ENCODE measurements around the gene PCCA. TPM values are rescaled to one million over a fixed set of nuclear protein-coding genes. Genes with fewer than 3 reads are reported as not detected.

The PCCA gene, protein sequence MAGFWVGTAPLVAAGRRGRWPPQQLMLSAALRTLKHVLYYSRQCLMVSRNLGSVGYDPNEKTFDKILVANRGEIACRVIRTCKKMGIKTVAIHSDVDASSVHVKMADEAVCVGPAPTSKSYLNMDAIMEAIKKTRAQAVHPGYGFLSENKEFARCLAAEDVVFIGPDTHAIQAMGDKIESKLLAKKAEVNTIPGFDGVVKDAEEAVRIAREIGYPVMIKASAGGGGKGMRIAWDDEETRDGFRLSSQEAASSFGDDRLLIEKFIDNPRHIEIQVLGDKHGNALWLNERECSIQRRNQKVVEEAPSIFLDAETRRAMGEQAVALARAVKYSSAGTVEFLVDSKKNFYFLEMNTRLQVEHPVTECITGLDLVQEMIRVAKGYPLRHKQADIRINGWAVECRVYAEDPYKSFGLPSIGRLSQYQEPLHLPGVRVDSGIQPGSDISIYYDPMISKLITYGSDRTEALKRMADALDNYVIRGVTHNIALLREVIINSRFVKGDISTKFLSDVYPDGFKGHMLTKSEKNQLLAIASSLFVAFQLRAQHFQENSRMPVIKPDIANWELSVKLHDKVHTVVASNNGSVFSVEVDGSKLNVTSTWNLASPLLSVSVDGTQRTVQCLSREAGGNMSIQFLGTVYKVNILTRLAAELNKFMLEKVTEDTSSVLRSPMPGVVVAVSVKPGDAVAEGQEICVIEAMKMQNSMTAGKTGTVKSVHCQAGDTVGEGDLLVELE
- polyA plus RNA-seq (2013) = 16.3 and 17.5 TPM in 2 replicates

DNA sequence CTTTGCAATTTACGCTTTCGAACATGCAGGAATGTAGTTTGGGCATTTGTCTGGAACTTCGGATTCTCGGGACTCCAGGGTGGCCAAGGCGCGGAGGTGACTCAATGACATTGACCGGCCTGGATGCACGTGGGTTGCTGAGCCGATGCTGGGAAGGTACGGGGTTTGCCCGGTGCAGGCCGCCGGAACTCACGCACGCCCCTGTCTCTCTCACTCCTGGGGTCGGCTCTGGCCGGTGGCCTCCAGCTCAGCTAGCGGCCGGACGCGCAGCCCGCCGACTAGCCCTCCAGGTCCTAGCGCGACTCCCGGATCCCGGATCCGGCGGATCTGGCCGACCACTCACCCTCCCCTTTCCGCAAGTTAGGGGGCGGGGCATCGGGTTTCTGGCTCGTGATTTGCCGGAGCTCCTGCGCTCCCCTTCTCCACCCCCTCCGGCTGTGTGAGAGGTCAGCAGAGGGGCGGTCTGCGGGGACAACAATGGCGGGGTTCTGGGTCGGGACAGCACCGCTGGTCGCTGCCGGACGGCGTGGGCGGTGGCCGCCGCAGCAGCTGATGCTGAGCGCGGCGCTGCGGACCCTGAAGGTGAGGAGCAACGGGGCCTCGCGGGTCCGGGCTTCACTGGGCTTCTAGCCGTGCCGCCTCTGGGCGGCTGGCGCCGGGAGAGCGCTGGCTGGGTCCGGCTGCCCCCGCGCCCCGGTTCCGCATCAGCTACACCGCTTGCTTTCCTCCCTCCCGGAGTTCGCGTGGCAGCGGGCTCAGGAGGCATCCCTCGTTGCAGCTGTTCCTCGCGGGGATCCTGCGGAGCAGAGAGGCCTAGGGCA is at the start of gene PCCA:
TSS of gene PCCA (plus strand) at position 450 of the 821 bp plus-strand sequence. CDS start at position 478, 28 bp downstream.
- Histone ChIP-seq H3K4me1 (ENCODE audit: control insufficient read depth in 1 of 2, insufficient read depth in 2 of 2, low read length in 2 of 2) (peaks cover 10 to 11% of the 10 kb centered on the region in 2 experiments), H3K4me2 (ENCODE audit: low read length) (peak within 1 kb of the TSS; percentile 86), H3K79me1 (ENCODE audit: low read length) (peaks cover 11% of the 10 kb centered on the region), H3K18ac (ENCODE audit: low read length) (peak within 1 kb of the TSS; percentile 95), H3K23ac (ENCODE audit: low read length) (no peak within 1 kb of the TSS), H4K8ac (ENCODE audit: low read depth, low read length) (peak within 1 kb of the TSS; percentile 92), H3K27ac (ENCODE audit: low read depth, low read length) (peak within 1 kb of the TSS; percentile 26), H3K79me2 (ENCODE audit: control insufficient read depth, insufficient read depth, low read length, poor library complexity) (peaks cover 4% of the 10 kb centered on the region), H3K36me3 (ENCODE audit: control insufficient read depth in 1 of 2, insufficient read depth in 2 of 2, low read length in 2 of 2) (peaks cover 0 to 2% of the 10 kb centered on the region in 2 experiments), H3K14ac (ENCODE audit: low read length) (peak within 1 kb of the TSS; percentile 91), H2BK5ac (ENCODE audit: low read depth, low read length, poor library complexity) (peak within 1 kb of the TSS; percentile 65), H4K12ac (ENCODE audit: low read depth, low read length) (peak within 1 kb of the TSS; percentile 78), H2BK12ac (ENCODE audit: low read length) (peak within 1 kb of the TSS; percentile 5), H2AFZ (ENCODE audit: insufficient read depth, low read length, poor library complexity) (peak within 1 kb of the TSS; percentile 94), H3K4me3 (ENCODE audit: low read depth, low read length) (peak within 1 kb of the TSS; percentile 98), H2AK5ac (ENCODE audit: low read length) (peak within 1 kb of the TSS; percentile 74), H3K9ac (ENCODE audit: low read length) (peak within 1 kb of the TSS; percentile 83), H3K9me3 (ENCODE audit: insufficient read depth, low read depth, low read length) (no peaks in the 10 kb centered on the region), H4K91ac (ENCODE audit: low read depth, low read length) (peak within 1 kb of the TSS; percentile 80), H2BK120ac (ENCODE audit: insufficient read depth, low read length, poor library complexity) (peak within 1 kb of the TSS; percentile 61), H3K4ac (ENCODE audit: low read depth, low read length) (peak within 1 kb of the TSS; percentile 71), H3K27me3 (ENCODE audit: insufficient read depth, low read length) (no peaks in the 10 kb centered on the region)
- no CpG with 5 or more reads among the region's 77 CpGs for WGBS (ENCODE audit: extremely low coverage, insufficient coverage, insufficient read length)
- DNase-seq = peak; percentile 86 to 92

DNA sequence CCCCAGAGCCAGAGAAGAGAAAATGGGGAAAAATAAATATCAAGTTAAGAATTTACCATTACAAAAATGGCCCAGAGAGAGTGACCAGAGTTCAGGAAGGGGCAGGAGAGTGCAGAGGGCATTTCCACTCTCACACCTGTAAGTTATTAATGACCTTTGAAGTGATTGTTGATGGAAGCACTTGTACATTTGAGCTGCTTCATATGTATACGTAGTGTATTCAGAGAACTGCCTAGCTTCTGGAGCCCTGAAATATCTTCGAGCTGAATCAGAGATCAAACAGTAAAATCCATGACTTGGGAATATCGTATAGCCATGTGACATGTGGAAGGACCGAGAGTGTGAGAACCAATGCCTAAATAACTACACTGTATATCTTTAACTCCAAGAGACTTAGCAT is 49.2 kb upstream of the PCCA start:
- Histone ChIP-seq H3K4ac (ENCODE audit: low read depth, low read length) (no peak overlapping the region), H2BK120ac (ENCODE audit: insufficient read depth, low read length, poor library complexity) (no peak overlapping the region), H4K91ac (ENCODE audit: low read depth, low read length) (no peak overlapping the region), H4K8ac (ENCODE audit: low read depth, low read length) (no peak overlapping the region), H3K27ac (ENCODE audit: low read depth, low read length) (no peak overlapping the region), H3K18ac (ENCODE audit: low read length) (no peak overlapping the region), H3K79me2 (ENCODE audit: control insufficient read depth, insufficient read depth, low read length, poor library complexity) (no peaks in the 10 kb centered on the region), H3K79me1 (ENCODE audit: low read length) (no peaks in the 10 kb centered on the region), H2AK5ac (ENCODE audit: low read length) (no peak overlapping the region), H3K4me1 (ENCODE audit: control insufficient read depth in 1 of 2, insufficient read depth in 2 of 2, low read length in 2 of 2) (no peaks in the 10 kb centered on the region), H3K36me3 (ENCODE audit: control insufficient read depth in 1 of 2, insufficient read depth in 2 of 2, low read length in 2 of 2) (no peaks in the 10 kb centered on the region), H3K27me3 (ENCODE audit: insufficient read depth, low read length) (no peaks in the 10 kb centered on the region), H3K23ac (ENCODE audit: low read length) (no peak overlapping the region), H3K4me2 (ENCODE audit: low read length) (no peak overlapping the region), H3K14ac (ENCODE audit: low read length) (no peak overlapping the region), H4K12ac (ENCODE audit: low read depth, low read length) (no peak overlapping the region), H3K9me3 (ENCODE audit: insufficient read depth, low read depth, low read length) (no peaks in the 10 kb centered on the region), H3K4me3 (ENCODE audit: low read depth, low read length) (no peak overlapping the region), H2BK5ac (ENCODE audit: low read depth, low read length, poor library complexity) (no peak overlapping the region), H2AFZ (ENCODE audit: insufficient read depth, low read length, poor library complexity) (no peak overlapping the region), H2BK12ac (ENCODE audit: low read length) (no peak overlapping the region), H3K9ac (ENCODE audit: low read length) (no peak overlapping the region)
- no peak for DNase-seq
- WGBS (ENCODE audit: extremely low coverage, insufficient coverage, insufficient read length) = no CpG with 5 or more reads among the region's 4 CpGs

DNA sequence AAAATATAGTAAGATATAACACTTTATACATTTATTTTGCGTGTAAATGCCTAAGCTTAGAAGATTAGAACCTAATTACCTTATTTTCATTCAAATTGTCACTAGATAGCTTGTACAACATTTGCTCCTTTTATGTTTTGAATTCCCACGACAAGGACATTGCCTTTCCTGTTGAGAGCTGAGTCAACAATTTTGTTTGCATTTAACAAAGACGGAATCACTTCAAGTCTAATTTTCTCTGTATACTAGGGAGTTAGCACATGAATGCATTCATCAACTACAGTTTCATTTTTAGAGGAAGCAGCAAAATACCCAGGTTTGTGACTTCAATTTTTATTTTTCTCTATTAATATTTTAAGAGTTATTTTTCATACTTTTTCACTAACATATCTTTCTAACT is 48.7 kb upstream of the PCCA start:
- no peak for DNase-seq
- Histone ChIP-seq H3K9ac (ENCODE audit: low read length) (no peak overlapping the region), H2BK5ac (ENCODE audit: low read depth, low read length, poor library complexity) (no peak overlapping the region), H3K4me1 (ENCODE audit: control insufficient read depth in 1 of 2, insufficient read depth in 2 of 2, low read length in 2 of 2) (no peaks in the 10 kb centered on the region), H3K27ac (ENCODE audit: low read depth, low read length) (no peak overlapping the region), H3K36me3 (ENCODE audit: control insufficient read depth in 1 of 2, insufficient read depth in 2 of 2, low read length in 2 of 2) (no peaks in the 10 kb centered on the region), H2BK120ac (ENCODE audit: insufficient read depth, low read length, poor library complexity) (no peak overlapping the region), H2AK5ac (ENCODE audit: low read length) (no peak overlapping the region), H3K18ac (ENCODE audit: low read length) (no peak overlapping the region), H3K27me3 (ENCODE audit: insufficient read depth, low read length) (no peaks in the 10 kb centered on the region), H3K14ac (ENCODE audit: low read length) (no peak overlapping the region), H3K9me3 (ENCODE audit: insufficient read depth, low read depth, low read length) (no peaks in the 10 kb centered on the region), H2BK12ac (ENCODE audit: low read length) (no peak overlapping the region), H4K91ac (ENCODE audit: low read depth, low read length) (no peak overlapping the region), H4K12ac (ENCODE audit: low read depth, low read length) (no peak overlapping the region), H3K4me3 (ENCODE audit: low read depth, low read length) (no peak overlapping the region), H3K23ac (ENCODE audit: low read length) (no peak overlapping the region), H3K79me2 (ENCODE audit: control insufficient read depth, insufficient read depth, low read length, poor library complexity) (no peaks in the 10 kb centered on the region), H4K8ac (ENCODE audit: low read depth, low read length) (no peak overlapping the region), H3K4me2 (ENCODE audit: low read length) (no peak overlapping the region), H3K4ac (ENCODE audit: low read depth, low read length) (no peak overlapping the region), H2AFZ (ENCODE audit: insufficient read depth, low read length, poor library complexity) (no peak overlapping the region), H3K79me1 (ENCODE audit: low read length) (no peaks in the 10 kb centered on the region)
- no CpG with 5 or more reads among the region's 3 CpGs for WGBS (ENCODE audit: extremely low coverage, insufficient coverage, insufficient read length)

DNA sequence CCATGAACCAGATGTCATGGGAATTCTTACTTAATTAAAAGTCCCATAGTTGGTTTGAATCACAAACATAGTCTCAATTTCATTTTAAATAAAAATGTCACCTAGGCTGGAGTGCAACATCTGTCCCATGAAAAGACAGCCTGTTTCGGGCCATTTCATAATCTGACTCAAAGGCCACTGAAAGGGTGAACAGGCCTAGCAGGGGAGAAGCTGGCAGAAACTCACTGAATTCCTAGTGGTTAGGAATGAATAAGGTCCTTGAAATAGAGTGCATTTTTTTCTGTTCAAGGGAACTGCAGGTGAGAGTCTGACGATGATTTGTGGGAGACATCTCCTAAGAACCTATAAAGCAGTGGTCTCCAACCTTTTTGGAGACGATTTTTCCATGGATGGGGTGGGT is 44.0 kb upstream of the PCCA start:
- Histone ChIP-seq H3K4me3 (ENCODE audit: low read depth, low read length) (no peak overlapping the region), H4K8ac (ENCODE audit: low read depth, low read length) (no peak overlapping the region), H3K27ac (ENCODE audit: low read depth, low read length) (no peak overlapping the region), H3K4me1 (ENCODE audit: control insufficient read depth in 1 of 2, insufficient read depth in 2 of 2, low read length in 2 of 2) (no peaks in the 10 kb centered on the region), H3K4ac (ENCODE audit: low read depth, low read length) (no peak overlapping the region), H3K4me2 (ENCODE audit: low read length) (no peak overlapping the region), H2AFZ (ENCODE audit: insufficient read depth, low read length, poor library complexity) (no peak overlapping the region), H3K23ac (ENCODE audit: low read length) (no peak overlapping the region), H4K91ac (ENCODE audit: low read depth, low read length) (no peak overlapping the region), H2AK5ac (ENCODE audit: low read length) (no peak overlapping the region), H3K9me3 (ENCODE audit: insufficient read depth, low read depth, low read length) (no peaks in the 10 kb centered on the region), H2BK120ac (ENCODE audit: insufficient read depth, low read length, poor library complexity) (no peak overlapping the region), H2BK12ac (ENCODE audit: low read length) (no peak overlapping the region), H3K9ac (ENCODE audit: low read length) (no peak overlapping the region), H2BK5ac (ENCODE audit: low read depth, low read length, poor library complexity) (no peak overlapping the region), H3K27me3 (ENCODE audit: insufficient read depth, low read length) (no peaks in the 10 kb centered on the region), H3K36me3 (ENCODE audit: control insufficient read depth in 1 of 2, insufficient read depth in 2 of 2, low read length in 2 of 2) (no peaks in the 10 kb centered on the region), H3K18ac (ENCODE audit: low read length) (no peak overlapping the region), H3K79me1 (ENCODE audit: low read length) (no peaks in the 10 kb centered on the region), H3K14ac (ENCODE audit: low read length) (no peak overlapping the region), H4K12ac (ENCODE audit: low read depth, low read length) (no peak overlapping the region), H3K79me2 (ENCODE audit: control insufficient read depth, insufficient read depth, low read length, poor library complexity) (no peaks in the 10 kb centered on the region)
- WGBS (ENCODE audit: extremely low coverage, insufficient coverage, insufficient read length) = no CpG with 5 or more reads among the region's 3 CpGs
- no peak for DNase-seq
